ENCODE results near the gene ARHGAP40. TPM values are rescaled to one million over a fixed set of nuclear protein-coding genes. Genes with fewer than 3 reads are reported as not detected.
A peak's percentile ranks its signal among the peaks of the same experiment; 100 is the strongest.

Gene ARHGAP40
- total and polyA plus RNA-seq, 2 of the 13 experiments (the other 11 are each of a cell fraction or from before 2014, with no cell fraction given): 0.75 to 2.1 TPM

DNA sequence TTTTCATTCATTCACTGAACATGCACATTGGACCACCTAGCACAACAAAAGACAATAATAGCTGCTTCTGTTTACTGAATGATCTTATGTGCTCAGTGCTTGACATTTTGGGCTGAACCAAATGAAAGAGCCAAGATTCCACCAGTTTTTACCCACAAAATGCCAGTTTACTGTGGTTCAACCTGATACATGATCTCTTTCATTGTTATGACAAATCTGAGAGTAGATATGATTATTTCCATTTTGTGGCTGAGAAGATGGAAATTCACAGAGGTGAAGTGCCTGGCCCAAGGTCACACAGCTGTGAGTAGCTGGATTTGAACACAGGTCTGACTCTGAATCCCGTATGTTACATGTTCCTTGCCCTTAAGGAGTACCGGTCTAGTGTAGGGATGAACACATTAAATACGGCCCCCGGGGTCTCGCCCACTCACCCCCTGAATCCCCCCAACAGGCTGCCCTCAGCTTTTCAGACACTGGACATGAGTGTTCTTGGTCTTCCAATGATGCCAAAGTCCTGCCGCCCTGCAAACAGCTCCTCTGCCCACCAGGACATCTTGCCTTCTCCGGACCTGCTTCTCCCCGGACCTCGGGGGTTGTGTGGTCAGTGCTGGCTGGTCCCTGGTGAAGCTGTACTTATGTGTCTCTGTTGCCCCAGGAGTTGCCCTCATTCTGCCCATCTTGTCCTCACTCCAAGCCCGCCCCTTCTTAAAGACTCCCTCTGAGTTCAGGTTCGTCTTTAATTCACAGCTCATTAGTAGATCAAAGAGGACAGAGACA, 64.1 kb downstream of the ARHGAP40 start:
- no peak overlapping the region for H2AFZ ChIP-seq (ENCODE audit: low read length)
- ChIA-PET POLR2A (interaction anchor here (0.7 kb wide), 1 partner anchor 219 kb away, joined by 3 read pairs; no protein-coding TSS in a partner anchor), CTCF (ENCODE audit: low intra/inter-chr PET ratio, low total read pairs) (no interaction called here)
- H4K20me1 ChIP-seq (ENCODE audit: insufficient read depth, low read length): no peaks in the 10 kb centered on the region
- BruUV-seq (replicated peaks): no TSS peak
- in situ Hi-C loops (cut with HindIII; ENCODE audit: extremely low pct_ligation_motif_present, low pct_unique_long_range_greater_than_20kb): no loop called here
- H3K79me2 ChIP-seq (ENCODE audit: insufficient read depth, low read length): no peaks in the 10 kb centered on the region
- no peak overlapping the region for H3K4me3 ChIP-seq (replicated peaks in 1 of 3; ENCODE audit: insufficient read depth in 1 of 3, low read depth in 2 of 3, low read length in 3 of 3)
- ATAC-seq (no peak), FAIRE-seq (no peak), DNase-seq (ENCODE audit: low spot score) (peak; percentile 27)
- TF ChIP-seq, protein P1, sequence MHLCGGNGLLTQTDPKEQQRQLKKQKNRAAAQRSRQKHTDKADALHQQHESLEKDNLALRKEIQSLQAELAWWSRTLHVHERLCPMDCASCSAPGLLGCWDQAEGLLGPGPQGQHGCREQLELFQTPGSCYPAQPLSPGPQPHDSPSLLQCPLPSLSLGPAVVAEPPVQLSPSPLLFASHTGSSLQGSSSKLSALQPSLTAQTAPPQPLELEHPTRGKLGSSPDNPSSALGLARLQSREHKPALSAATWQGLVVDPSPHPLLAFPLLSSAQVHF (CRISPR knock-in tag; IDR thresholded peaks at IDR 0.05): no peak
- TF ChIP-seq SIX4 (CRISPR knock-in tag; IDR thresholded peaks at IDR 0.05) (no peak), SRY (CRISPR knock-in tag; IDR thresholded peaks at IDR 0.05) (peak; percentile 28; the same call in 1 of the 2 replicates), NFKBIZ (CRISPR knock-in tag; IDR thresholded peaks at IDR 0.05) (no peak), HNRNPH1 (optimal IDR thresholded peaks at IDR 0.05; ENCODE audit: low read depth, low read length) (no peak), HOXA3 (CRISPR knock-in tag; IDR thresholded peaks at IDR 0.05) (no peak), HIVEP1 (CRISPR knock-in tag; IDR thresholded peaks at IDR 0.05) (peak; percentile 41; the same call in 1 of the 2 replicates), ZNF558 (CRISPR knock-in tag; IDR thresholded peaks at IDR 0.05; ENCODE audit: borderline replicate concordance) (no peak), CBX1 (IDR thresholded peaks at IDR 0.05; ENCODE audit: low read depth) (no peak), YEATS4 (CRISPR knock-in tag; IDR thresholded peaks at IDR 0.05; ENCODE audit: borderline replicate concordance) (no peak), PLRG1 (conservative IDR thresholded peaks at IDR 0.05) (no peak), ZNF703 (CRISPR knock-in tag; IDR thresholded peaks at IDR 0.05; ENCODE audit: borderline replicate concordance) (0 out of 2 replicates have a peak, but pooled peaks have one; percentile 19), MAFF (IDR thresholded peaks at IDR 0.05; ENCODE audit: low read depth, low read length) (no peak), SPEN (CRISPR knock-in tag; IDR thresholded peaks at IDR 0.05; ENCODE audit: low read depth) (no peak), PPARG (CRISPR knock-in tag; conservative IDR thresholded peaks at IDR 0.05) (no peak), NR2F6 (IDR thresholded peaks at IDR 0.05) (peak; percentile 30; the same call in 1 of the 2 replicates), NR2F6 (CRISPR knock-in tag; IDR thresholded peaks at IDR 0.05) (no peak)
- TF ChIP-seq, protein P2, sequence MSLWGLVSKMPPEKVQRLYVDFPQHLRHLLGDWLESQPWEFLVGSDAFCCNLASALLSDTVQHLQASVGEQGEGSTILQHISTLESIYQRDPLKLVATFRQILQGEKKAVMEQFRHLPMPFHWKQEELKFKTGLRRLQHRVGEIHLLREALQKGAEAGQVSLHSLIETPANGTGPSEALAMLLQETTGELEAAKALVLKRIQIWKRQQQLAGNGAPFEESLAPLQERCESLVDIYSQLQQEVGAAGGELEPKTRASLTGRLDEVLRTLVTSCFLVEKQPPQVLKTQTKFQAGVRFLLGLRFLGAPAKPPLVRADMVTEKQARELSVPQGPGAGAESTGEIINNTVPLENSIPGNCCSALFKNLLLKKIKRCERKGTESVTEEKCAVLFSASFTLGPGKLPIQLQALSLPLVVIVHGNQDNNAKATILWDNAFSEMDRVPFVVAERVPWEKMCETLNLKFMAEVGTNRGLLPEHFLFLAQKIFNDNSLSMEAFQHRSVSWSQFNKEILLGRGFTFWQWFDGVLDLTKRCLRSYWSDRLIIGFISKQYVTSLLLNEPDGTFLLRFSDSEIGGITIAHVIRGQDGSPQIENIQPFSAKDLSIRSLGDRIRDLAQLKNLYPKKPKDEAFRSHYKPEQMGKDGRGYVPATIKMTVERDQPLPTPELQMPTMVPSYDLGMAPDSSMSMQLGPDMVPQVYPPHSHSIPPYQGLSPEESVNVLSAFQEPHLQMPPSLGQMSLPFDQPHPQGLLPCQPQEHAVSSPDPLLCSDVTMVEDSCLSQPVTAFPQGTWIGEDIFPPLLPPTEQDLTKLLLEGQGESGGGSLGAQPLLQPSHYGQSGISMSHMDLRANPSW (CRISPR knock-in tag; IDR thresholded peaks at IDR 0.05; ENCODE audit: borderline replicate concordance): no peak
- H3K4me2 ChIP-seq (ENCODE audit: low read depth, low read length): peak overlapping the region; percentile 25
- peaks cover 52% of the 10 kb centered on the region for H3K4me1 ChIP-seq (ENCODE audit: insufficient read depth, low read length)
- H3K9me3 ChIP-seq (ENCODE audit: low read length): no peaks in the 10 kb centered on the region
- H3K36me3 ChIP-seq (replicated peaks in 1 of 2; ENCODE audit: control insufficient read depth in 1 of 2, insufficient read depth in 2 of 2, low read length in 2 of 2): no peaks in the 10 kb centered on the region
- H3K9ac ChIP-seq (ENCODE audit: insufficient read depth, low read depth, low read length): no peak overlapping the region
- intact Hi-C loops (cut with micrococcal nuclease; ENCODE audit: unreplicated experiment): loop anchor here (5.0 kb wide), 1 partner anchor 82 kb away; the partner anchor contains the start of gene ACTR5
- H3K27me3 ChIP-seq (ENCODE audit: control insufficient read depth in 1 of 2, insufficient read depth in 2 of 2, low read length in 2 of 2): no peaks in the 10 kb centered on the region; a peak in 1 of 5 replicates
- 69% methylated on average over 11 of the region's 11 CpGs for whole genome bisulfite sequencing (ENCODE audit: low lambda C conversion rate)
- no peak overlapping the region for H3K27ac ChIP-seq (ENCODE audit: extremely low read length, insufficient read depth, low read length)
